Liver (tissue), 9 donors: ENCODE results near the gene TJP2. TPM values are rescaled to one million over a fixed set of nuclear protein-coding genes. Genes with fewer than 3 reads are reported as not detected.

Source experiments
- DNase-seq: peaks from one replicate; pipeline ENCODE4 v3.0.0-alpha.2; 2017; ENCODE audit warnings: low spot score
- H3K27ac ChIP-seq, 2 donors: one replicate each; pipeline ENCODE4 v1.7.0; 2013; ENCODE audit warnings: inconsistent platforms in 2 of 2, low read length in 2 of 2, control low read depth in 1 of 2, low read depth in 1 of 2, mild to moderate bottlenecking in 1 of 2
- H3K27me3 ChIP-seq, 4 donors: one replicate each; pipeline versions ENCODE4 v1.6.1 to v1.7.0; 2013; ENCODE audit warnings: low read length in 3 of 4, inconsistent platforms in 1 of 4, mild to moderate bottlenecking in 1 of 4, moderate library complexity in 1 of 4; ENCODE audit not compliant: control insufficient read depth in 4 of 4, insufficient read depth in 4 of 4
- H3K36me3 ChIP-seq, 4 donors: one replicate each; pipeline versions ENCODE4 v1.6.1 to v1.7.0; 2013; ENCODE audit warnings: low read length in 3 of 4, mild to moderate bottlenecking in 3 of 4, low read depth in 1 of 4, moderate library complexity in 1 of 4; ENCODE audit not compliant: control insufficient read depth in 4 of 4, insufficient read depth in 3 of 4
- H3K4me1 ChIP-seq, 4 donors: one replicate each; pipeline versions ENCODE4 v1.6.1 to v1.7.0; 2013; ENCODE audit warnings: low read length in 3 of 4, mild to moderate bottlenecking in 3 of 4, moderate library complexity in 1 of 4; ENCODE audit not compliant: control insufficient read depth in 4 of 4, insufficient read depth in 4 of 4
- H3K4me3 ChIP-seq, 3 donors: one replicate each; pipeline versions ENCODE4 v1.6.1 to v1.7.0; 2013; ENCODE audit warnings: low read length in 3 of 3, control low read depth in 1 of 3, low read depth in 1 of 3, mild to moderate bottlenecking in 1 of 3
- H3K9ac ChIP-seq, 2 donors: one replicate each; pipeline ENCODE4 v1.7.0; 2013; ENCODE audit warnings: low read length in 2 of 2, mild to moderate bottlenecking in 2 of 2, moderate library complexity in 2 of 2, control low read depth in 1 of 2, low read depth in 1 of 2
- H3K9me3 ChIP-seq, 4 donors: one replicate each; pipeline versions ENCODE4 v1.6.1 to v1.7.0; 2013; ENCODE audit warnings: low read length in 3 of 4; ENCODE audit not compliant: control insufficient read depth in 4 of 4
- ATF3 ChIP-seq: IDR thresholded peaks from 2 replicates; pipeline ENCODE4 v1.6.1; 2016; ENCODE audit warnings: antibody characterized with exemption
- CTCF ChIP-seq: fragments of 150-350 bp; IDR thresholded peaks from 2 replicates; pipeline ENCODE4 v1.5.1; 2017; ENCODE audit warnings: improper control_type of control experiment, low read depth, low read length; ENCODE audit not compliant: missing input control
- EGR1 ChIP-seq, 2 donors: IDR thresholded peaks; 2 replicates each; pipeline ENCODE4 v1.6.1; 2016 to 2018; ENCODE audit warnings: antibody characterized with exemption in 2 of 2, low read depth in 2 of 2
- FOXA1 ChIP-seq: IDR thresholded peaks from 2 replicates; pipeline ENCODE4 v1.6.1; 2016; ENCODE audit warnings: antibody characterized with exemption
- FOXA2 ChIP-seq: IDR thresholded peaks from 2 replicates; pipeline ENCODE4 v1.6.1; 2016; ENCODE audit warnings: antibody characterized with exemption
- GABPA ChIP-seq, 2 donors: IDR thresholded peaks in 1 of 2; conservative IDR thresholded peaks in 1 of 2; 2 replicates each; pipeline ENCODE4 v1.6.1; 2016; ENCODE audit warnings: antibody characterized with exemption in 2 of 2, mild to moderate bottlenecking in 1 of 2, moderate library complexity in 1 of 2
- HNF4A ChIP-seq, 2 donors: conservative IDR thresholded peaks; 2 replicates each; pipeline ENCODE4 v1.6.1; 2016; ENCODE audit warnings: antibody characterized with exemption in 2 of 2, mild to moderate bottlenecking in 2 of 2
- HNF4G ChIP-seq: IDR thresholded peaks from 2 replicates; pipeline ENCODE4 v1.6.1; 2016; ENCODE audit warnings: antibody characterized with exemption
- JUND ChIP-seq, 2 donors: IDR thresholded peaks; 2 replicates each; pipeline ENCODE4 v1.6.1; 2016; ENCODE audit warnings: antibody characterized with exemption in 2 of 2
- MAX ChIP-seq: IDR thresholded peaks from 2 replicates; pipeline ENCODE4 v1.6.1; 2016; ENCODE audit warnings: antibody characterized with exemption
- NR2F2 ChIP-seq: IDR thresholded peaks from 2 replicates; pipeline ENCODE4 v1.6.1; 2016; ENCODE audit warnings: antibody characterized with exemption
- RAD21 ChIP-seq, 2 donors: IDR thresholded peaks; 2 replicates each; pipeline ENCODE4 v1.6.1; 2016; ENCODE audit warnings: antibody characterized with exemption in 2 of 2, mild to moderate bottlenecking in 2 of 2
- REST ChIP-seq: IDR thresholded peaks from 2 replicates; pipeline ENCODE4 v1.6.1; 2016; ENCODE audit warnings: antibody characterized with exemption, mild to moderate bottlenecking
- RXRA ChIP-seq, 2 donors: IDR thresholded peaks; 2 replicates each; pipeline ENCODE4 v1.6.1; 2017 to 2018; ENCODE audit warnings: antibody characterized with exemption in 2 of 2, mild to moderate bottlenecking in 1 of 2
- SP1 ChIP-seq: IDR thresholded peaks from 2 replicates; pipeline ENCODE4 v1.6.1; 2018; ENCODE audit warnings: antibody characterized with exemption, mild to moderate bottlenecking
- TAF1 ChIP-seq: conservative IDR thresholded peaks from 2 replicates; pipeline ENCODE4 v1.6.1; 2016; ENCODE audit warnings: antibody characterized with exemption, mild to moderate bottlenecking
- YY1 ChIP-seq: IDR thresholded peaks from 2 replicates; pipeline ENCODE4 v1.6.1; 2016; ENCODE audit warnings: antibody characterized with exemption, mild to moderate bottlenecking
- ZBTB33 ChIP-seq: IDR thresholded peaks from 2 replicates; pipeline ENCODE4 v1.6.1; 2016; ENCODE audit warnings: antibody characterized with exemption
- WGBS: extraction: QIAGEN DNeasy Blood & Tissue Kit; methylation state at CpG from one replicate; pipeline ENCODE4 v1.1.7; 2013; 5-methylcytosine and 5-hydroxymethylcytosine counted together
- polyA plus RNA-seq, 2 donors: library from polyadenylated mRNA; stranded (reverse) in 1 of 2; unstranded in 1 of 2; fragments of 200-250 nt in 1 of 2; fragments of >200 nt in 1 of 2; fragmentation: Nextera tagmentation in 1 of 2; extraction: Ambion mirVana in 1 of 2; gene quantifications; one replicate each; pipeline versions ENCODE4 v1.2.1 to v1.2.3, GENCODE V29; 2013 to 2015
- total RNA-seq, 2 donors: library from RNA; depleted of rRNA; stranded (reverse); fragments of >200 nt; gene quantifications; one replicate each; pipeline ENCODE4 v1.2.3, GENCODE V29; 2014
- donor health status: healthy.
- donor health status: healthy.
- donor health status: healthy.
- donor health status: healthy.
- donor health status: healthy.

Gene TJP2
- total and polyA plus RNA-seq, 4 donors = 23.2 to 74.0 (median 32.6) TPM

GRCh38 chr9:69283003-69283402 lies 108.9 kb downstream of the TJP2 start:
- Histone ChIP-seq H3K27me3 (no peaks in the 10 kb centered on the region), H3K36me3 (no peaks in the 10 kb centered on the region), H3K27ac (no peak overlapping the region), H3K4me3 (no peak overlapping the region), H3K9me3 (no peaks in the 10 kb centered on the region), H3K9ac (no peak overlapping the region), H3K4me1 (no peaks in the 10 kb centered on the region)
- no peak for DNase-seq
- 67% methylated on average over 2 of the region's 2 CpGs for WGBS
- no peak for TF ChIP-seq JUND (IDR thresholded peaks at IDR 0.05)
- no peak for TF ChIP-seq FOXA1
- no peak for TF ChIP-seq FOXA2
- TF ChIP-seq RAD21 (IDR thresholded peaks at IDR 0.05) = no peak
- no peak for TF ChIP-seq GABPA (IDR thresholded peaks at IDR 0.05 in 1 of 2, conservative IDR thresholded peaks at IDR 0.05 in 1 of 2)
- no peak for TF ChIP-seq RXRA (IDR thresholded peaks at IDR 0.05)
- no peak for TF ChIP-seq MAX
- no peak for TF ChIP-seq TAF1
- TF ChIP-seq REST = no peak
- TF ChIP-seq NR2F2 = no peak
- no peak for TF ChIP-seq HNF4G
- no peak for TF ChIP-seq EGR1 (IDR thresholded peaks at IDR 0.05; ENCODE audit: low read depth in 2 of 2)
- no peak for TF ChIP-seq ZBTB33
- no peak for TF ChIP-seq ATF3
- TF ChIP-seq SP1 = no peak

- Histone ChIP-seq H3K36me3 (no peaks in the 10 kb centered on the region), H3K27me3 (no peaks in the 10 kb centered on the region), H3K4me1 (no peaks in the 10 kb centered on the region), H3K9ac (no peak overlapping the region), H3K27ac (no peak overlapping the region), H3K4me3 (no peak overlapping the region), H3K9me3 (no peaks in the 10 kb centered on the region)
- no peak for DNase-seq
- WGBS = 89% methylated on average over 3 of the region's 3 CpGs
- no peak for TF ChIP-seq EGR1 (IDR thresholded peaks at IDR 0.05; ENCODE audit: low read depth in 2 of 2)
- TF ChIP-seq CTCF = no peak
- no peak for TF ChIP-seq FOXA1
- no peak for TF ChIP-seq SP1
- no peak for TF ChIP-seq JUND (IDR thresholded peaks at IDR 0.05)
- no peak for TF ChIP-seq GABPA (IDR thresholded peaks at IDR 0.05 in 1 of 2, conservative IDR thresholded peaks at IDR 0.05 in 1 of 2)
- no peak for TF ChIP-seq HNF4A (conservative IDR thresholded peaks at IDR 0.05)
- TF ChIP-seq RXRA (IDR thresholded peaks at IDR 0.05) = no peak
- TF ChIP-seq ATF3 = no peak
- no peak for TF ChIP-seq MAX
- no peak for TF ChIP-seq RAD21 (IDR thresholded peaks at IDR 0.05)
- TF ChIP-seq REST = no peak
- no peak for TF ChIP-seq HNF4G
- no peak for TF ChIP-seq NR2F2
- TF ChIP-seq TAF1 = no peak
- no peak for TF ChIP-seq FOXA2
- TF ChIP-seq YY1 = no peak
These were observed 118.0 kb downstream of the TJP2 start for GRCh38 chr9:69292078-69292477.
